Stimulated activated CD4-positive, alpha-beta T cell treated with anti-CD3 and anti-CD28 coated beads, Interleukin-2, amount 100 ng/mL, for 4 hours (primary cell): Measurements from ENCODE around the gene ZNF780A.
"Not testable (repeated sequence)": the region's sequence is repeated elsewhere in the genome, so short reads cannot be mapped to it uniquely, and the experiment has no call there.

ENCODE experiments used
- DNase-seq: peaks from one replicate; pipeline ENCODE4 v3.0.0-alpha.2; 2020; ENCODE audit warnings: low read depth

Gene ZNF780A

DNA sequence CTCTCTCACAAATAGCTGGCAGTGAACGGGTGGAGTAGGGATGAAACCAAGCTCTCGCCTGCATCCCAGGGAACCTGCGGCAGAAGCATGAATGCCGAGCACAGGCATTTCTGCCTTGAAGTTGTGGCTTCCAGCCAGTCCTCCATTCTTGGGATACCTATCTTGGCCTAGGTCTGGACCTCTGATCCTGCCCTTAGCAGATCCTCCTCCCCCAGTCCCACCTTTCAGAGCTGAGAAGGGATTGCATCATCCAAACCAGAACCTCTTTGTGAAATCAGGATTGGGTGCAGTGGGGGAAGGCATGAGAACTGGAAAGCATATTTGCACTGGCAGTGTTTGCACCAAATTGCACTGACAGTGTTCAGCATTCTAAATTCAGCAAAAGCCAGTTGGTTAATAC is 5.8 kb downstream of the ZNF780A start:
- DNase-seq: no peak

DNA sequence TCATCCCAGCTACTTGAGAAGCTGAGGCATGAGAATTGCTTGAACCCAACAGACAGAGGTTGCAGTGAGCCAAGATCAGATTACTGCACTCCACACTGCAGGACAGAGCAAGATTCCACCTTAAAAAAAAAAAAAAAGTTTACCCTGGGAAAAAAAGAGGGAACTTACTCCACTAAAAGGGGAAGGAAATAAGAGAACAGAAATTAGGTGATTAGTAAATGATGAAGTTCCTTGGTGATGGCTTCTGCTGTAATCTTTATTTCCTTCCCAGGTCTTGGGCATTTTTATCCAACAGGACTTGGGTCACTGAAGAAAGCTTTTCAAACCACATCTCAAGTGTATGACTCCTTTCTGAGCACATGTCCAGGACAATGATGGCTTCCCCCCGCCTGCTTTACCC is 9.3 kb downstream of the ZNF780A start:
- DNase-seq: no peak

DNA sequence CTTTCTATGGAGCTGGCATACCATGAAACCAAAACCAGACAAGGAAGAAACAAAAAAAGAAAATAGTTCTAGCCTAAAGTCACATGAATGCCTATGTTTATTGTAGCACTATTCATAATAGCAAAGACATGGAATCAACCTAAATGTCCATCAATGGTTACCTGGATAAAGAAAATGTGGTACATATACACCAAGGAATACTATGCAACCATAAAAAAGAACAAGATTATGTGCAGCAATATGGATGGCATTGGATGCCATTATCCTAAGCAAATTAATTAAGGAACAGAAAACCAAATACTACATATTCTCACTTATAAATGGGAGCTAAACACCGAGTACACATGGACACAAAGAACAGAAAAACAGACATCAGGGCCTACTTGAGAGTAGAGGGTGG is 10.5 kb downstream of the ZNF780A start:
- no peak for DNase-seq

DNA sequence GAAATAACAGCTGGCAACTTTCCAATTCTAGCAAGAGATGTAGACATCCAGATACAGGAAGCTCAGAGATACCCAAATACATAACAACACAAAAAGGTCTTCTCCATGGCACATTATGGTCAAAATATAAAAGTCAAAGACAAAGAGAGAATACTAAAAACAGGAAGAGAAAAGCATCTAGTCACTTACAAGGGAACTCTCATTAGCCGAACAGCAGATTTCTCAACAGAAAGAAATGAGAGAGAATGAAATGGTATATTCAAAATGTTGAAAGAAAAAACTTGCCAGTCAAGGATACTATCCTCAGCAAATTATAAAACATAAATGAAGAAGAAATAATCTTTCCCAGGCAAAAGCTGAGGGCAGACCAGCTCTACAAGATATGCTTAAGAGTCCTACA is 12.4 kb downstream of the ZNF780A start:
- no peak for DNase-seq

DNA sequence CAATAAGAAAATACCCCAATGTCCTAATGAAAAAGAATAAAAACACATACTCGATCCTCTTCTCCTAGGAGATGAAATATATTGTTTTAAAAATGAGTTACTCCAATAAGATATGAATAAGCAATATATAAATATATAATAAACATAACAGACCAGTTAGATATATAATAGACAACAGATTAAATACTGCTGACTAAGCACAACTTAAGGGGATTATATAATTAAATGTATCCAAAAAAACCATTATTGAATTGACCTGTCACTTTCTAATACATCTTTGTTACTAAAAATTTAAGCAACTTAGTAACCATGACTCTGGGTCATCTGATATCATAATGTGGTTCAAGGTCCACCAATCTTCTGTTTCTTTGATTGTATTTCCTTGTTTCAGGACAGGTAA is 20.7 kb downstream of the ZNF780A start:
- DNase-seq: no peak

DNA sequence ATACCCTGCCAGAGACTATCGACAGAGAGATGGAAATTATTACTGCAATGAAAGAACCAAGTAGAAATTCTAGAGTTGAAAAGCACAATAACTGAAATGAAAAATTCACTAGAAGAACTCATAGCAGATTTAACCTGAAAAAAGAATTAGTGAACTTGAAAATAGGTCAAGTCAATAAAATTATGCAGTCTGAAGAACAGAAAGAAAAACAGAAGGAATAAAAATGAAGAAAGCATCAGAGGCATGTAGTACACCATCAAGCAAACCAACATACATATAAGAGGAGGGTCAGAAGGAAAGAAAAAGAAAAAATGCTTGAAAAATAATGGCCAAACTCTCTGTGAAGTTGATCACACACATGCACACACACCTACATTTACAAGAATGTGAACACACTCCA is 31.1 kb downstream of the ZNF780A start:
- no peak for DNase-seq

DNA sequence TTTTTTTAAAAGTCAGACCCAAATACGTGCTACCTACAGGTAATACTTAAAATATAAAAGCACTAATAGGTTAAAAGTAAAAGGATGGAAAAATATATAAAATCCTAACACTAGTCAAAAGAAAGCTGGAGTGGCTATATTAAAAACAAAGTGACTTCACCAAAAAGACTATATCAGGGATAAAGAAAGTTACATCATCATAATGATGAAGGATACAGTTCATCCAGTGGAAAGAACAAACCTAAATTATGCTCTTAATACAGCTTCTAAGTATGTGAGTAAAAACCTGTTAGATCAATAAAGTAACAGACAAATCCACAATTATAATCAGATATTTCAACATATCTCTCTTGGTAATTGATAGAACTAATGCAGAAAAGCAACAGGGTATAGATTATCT is 33.6 kb downstream of the ZNF780A start:
- DNase-seq: no peak

DNA sequence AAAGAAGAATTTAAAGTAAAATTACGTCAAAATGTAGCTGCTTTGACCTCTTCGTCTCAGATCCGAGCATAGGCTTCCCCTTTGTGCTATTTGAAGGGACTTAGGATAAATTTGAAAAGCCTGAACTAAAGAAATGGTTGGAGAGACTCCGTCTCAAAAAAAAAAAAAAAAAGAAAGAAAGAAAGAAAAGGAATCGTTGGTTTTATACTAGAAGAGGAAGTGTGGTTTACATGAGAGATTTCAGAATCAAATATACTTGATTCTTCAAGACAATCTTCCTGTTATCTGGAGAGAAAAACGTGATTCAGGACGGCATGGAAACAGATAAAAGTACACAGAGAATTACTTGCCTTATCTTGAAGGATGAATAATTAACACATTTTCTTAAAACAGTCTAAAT is 34.2 kb downstream of the ZNF780A start:
- no peak for DNase-seq

DNA sequence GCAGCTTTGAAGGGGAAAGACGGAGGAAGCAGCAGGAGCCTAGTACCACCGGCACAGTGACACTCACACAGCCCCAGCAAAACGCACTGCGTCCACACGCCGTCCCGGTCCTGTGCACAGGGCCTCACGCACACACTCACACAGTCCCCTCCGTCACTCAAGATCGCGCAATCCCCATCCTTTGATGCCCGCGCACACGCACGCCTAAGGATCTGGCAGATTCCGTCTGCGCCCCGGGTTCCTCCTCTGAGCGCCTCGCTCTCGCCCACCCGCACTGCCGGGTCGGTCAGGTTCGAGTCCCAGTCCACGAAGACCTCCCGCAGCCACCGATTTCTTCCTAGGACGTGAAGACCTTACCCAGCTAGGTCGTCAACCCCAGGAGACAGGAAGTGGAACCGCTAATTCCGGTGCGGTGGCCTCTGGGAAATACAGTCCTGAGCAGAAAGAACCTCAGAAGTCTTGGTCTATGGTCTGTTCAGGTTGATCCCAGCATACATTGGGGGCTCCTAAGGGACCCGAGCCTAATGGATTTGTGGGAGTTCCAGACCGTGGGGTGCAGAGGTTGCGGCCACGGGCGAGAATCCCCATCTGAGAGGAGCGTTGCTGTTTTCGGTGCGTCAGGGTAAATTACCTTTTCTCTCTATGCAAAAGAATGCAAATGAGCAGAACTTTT is 34.8 kb downstream of the ZNF780A start, which contains the start of gene ZNF780B:
Gene ZNF780B (minus strand): TSS at position 400 of the 673 bp plus-strand sequence. CDS start 5,899 bp downstream, outside the sequence.
- DNase-seq: peak; percentile 41

DNA sequence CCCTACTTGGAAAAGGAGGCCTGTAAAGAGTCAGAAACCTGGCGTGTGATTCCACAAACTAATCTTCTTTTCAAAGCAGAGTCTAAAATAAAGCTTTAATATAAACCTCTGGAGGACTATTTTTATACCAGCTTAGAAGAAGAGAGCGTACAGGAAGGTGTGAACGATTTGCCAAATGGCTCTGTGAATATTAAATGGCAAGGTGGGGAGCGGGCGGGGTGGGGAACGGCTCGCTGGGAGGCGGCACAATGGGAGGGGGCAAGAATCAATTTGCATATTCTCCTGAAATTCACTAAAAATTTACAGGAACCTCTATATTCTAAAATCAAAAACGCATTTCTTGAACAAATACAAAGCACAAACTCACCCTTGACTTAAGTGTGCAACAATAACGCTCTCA is 35.7 kb downstream of the ZNF780A start:
- no peak for DNase-seq

DNA sequence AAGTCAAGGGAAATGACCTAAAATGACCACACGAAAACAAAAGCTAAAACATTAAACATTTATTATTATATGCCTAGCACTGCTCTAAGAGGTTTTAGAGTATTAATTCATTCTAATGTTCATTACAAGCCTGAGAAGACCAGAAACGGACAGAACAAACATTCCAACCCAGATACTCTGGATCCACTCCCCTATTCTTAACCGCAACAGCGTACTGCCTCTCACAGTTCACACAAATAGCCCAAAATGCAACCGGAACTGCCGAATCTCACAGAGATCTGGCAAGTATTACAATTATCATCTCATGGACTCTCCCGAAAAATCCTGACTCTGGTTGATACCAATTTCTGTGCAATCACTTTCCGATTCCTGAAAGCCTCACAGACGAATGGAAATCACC is 36.1 kb downstream of the ZNF780A start:
- no peak for DNase-seq

DNA sequence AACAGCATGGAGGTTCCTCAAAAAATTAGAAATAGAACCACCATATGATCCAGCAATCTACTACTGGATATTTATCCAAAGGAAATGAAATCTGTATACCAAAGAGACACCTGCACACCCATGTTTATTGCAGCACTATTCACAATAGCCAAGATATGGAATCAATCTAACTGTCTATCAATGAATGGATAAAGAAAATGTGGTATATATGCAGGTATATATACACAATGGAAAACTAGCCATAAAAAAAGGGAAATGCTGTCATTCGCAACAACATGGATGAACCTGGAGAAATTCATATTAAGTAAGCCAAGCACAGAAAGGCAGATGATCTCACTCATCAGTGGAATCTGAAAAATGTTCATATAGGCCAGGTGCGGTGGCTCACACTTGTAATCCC is 37.3 kb downstream of the ZNF780A start:
- no peak for DNase-seq

DNA sequence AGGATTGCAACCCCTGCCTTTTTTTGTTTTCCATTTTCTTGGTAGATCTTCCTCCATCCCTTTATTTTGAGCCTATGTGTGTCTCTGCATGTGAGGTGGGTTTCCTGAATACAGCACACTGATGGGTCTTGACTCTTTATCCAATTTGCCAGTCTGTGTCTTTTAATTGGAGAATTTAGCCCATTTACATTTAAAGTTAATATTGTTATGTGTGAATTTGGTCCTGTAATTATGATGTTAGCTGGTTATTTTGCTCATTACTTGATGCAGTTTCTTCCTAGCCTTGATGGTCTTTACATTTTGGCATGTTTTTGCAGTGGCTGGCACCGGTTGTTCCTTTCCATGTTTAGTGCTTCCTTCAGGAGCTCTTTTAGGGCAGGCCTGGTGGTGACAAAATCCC is 49.0 kb downstream of the ZNF780A start:
- not testable (repeated sequence) for DNase-seq

DNA sequence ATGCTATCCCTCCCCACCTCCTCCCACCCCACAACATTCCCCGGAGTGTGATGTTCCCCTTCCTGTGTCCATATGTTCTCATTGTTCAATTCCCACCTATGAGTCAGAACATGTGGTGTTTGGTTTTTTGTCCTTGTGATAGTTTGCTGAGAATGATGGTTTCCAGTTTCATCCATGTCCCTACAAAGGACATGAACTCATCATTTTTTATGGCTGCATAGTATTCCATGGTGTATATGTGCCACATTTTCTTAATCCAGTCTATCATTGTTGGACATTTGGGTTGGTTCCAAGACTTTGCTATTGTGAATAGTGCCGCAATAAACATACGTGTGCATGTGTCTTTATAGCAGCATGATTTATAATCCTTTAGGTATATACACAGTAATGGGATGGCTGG is 52.7 kb downstream of the ZNF780A start:
- not testable (repeated sequence) for DNase-seq

DNA sequence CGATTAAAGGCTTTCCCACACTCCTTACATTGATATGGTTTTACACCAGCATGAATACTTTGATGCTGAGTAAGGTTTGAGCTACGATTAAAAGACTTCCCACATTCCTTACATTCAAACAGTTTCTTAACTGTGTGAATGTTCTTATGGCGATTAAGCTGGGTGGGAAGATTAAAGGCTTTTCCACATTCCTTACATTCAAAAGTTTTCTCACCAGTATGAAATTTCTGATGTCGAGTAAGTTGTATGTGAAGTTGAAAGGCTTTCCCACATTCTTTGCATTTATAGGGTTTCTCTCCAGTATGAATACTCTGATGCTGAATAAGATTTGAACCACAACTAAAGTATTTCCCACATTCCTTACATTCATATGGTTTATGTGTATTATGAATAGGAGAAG is 54.7 kb downstream of the ZNF780A start:
- no peak for DNase-seq

DNA sequence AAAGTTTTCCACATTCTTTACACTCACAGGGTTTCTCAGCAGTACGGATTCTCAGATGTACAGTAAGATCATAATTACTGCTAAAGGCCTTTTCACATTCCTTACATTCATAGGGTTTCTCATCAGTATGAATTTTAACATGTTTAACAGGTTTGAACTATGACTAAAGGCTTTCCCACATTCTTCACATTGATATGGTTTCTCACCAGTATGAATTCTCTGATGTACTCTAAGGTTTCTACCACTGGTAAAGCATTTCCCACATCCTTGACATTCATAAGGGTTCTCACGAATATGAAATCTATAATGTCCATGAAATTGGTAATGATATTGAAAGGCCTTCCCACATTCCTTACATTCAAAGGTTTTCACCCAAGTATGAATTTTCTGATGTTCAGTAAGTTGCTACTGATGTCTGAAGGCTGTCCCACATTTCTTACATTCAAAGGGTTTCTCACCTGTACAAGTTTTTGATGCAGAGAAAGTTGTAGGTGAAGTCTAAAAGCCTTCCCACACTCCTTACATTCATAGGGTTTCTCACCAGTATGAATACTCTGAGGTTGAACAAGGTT is 56.7 kb downstream of the ZNF780A start:
- no peak for DNase-seq

DNA sequence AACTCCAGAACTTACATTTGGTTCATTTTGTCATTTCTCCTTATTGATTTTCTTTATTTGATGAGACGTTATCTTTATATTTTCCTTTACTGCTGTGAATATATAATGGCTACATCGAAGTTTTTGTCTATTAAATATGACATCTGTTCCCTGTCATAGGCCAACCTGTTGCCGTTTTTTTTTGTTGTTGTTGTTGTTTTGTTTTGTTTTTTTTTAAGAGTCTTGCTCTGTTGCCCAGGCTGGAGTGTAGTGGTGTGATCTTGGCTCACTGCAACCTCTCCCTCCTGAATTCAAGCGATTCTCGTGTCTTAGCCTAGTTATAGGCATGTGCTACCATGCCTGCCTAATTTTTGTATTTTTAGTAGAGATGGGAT is 64.2 kb downstream of the ZNF780A start:
- no peak for DNase-seq

DNA sequence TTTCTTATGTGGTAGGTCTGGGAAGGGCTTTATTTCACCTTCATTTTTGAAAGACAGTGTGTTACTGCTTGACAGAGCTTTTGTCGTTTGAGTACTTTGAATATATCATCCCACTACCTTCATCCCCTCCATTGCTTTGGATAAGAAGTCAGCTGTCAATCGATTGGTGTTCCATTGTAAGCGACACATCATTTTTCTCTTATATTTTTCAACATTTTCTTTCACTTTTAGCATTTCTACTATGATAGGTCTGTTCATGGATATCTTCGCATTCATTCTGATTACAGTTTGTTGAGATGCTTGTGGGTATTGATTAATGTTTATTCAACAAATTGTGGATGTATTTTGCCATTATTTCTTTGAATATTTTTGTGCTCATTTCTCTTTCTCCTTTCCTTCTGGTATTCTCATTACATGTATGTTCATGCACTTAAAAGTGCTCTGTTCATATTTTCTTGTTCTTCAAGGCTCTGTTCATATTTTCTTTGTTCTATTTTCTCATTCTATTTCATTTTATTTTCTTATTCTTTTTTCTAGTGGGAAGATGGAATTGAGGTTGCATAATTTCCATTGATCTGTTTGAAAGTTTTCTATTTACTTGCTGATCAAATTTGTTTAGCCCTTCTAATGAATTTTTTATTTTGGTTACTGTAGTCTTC is 64.7 kb downstream of the ZNF780A start:
- no peak for DNase-seq

DNA sequence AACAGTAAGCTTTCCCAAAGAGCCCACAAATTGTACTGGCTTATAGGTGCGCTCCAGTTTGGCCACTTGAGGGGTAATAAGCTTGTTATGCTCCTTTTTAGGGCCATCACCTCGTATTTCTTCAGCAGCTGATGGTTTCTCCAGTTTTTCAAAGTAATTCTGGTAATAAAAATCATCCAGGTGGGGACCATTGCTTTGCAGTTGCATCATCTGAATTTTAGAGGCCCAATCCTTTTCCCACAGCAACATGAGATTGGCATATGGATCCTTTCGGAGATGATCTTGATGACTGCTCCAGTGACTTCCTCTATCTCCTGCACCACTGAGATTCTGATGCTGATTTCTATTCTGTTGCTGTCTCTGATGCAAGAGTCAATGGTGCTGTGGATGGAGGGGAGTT is 66.8 kb downstream of the ZNF780A start:
- no peak for DNase-seq
